ENCODE results near the gene TTBK2. TPM values are rescaled to one million over a fixed set of nuclear protein-coding genes. Genes with fewer than 3 reads are reported as not detected.

Gene TTBK2
- total RNA-seq, 1 donor from 2014 or later = 20.1 TPM

DNA sequence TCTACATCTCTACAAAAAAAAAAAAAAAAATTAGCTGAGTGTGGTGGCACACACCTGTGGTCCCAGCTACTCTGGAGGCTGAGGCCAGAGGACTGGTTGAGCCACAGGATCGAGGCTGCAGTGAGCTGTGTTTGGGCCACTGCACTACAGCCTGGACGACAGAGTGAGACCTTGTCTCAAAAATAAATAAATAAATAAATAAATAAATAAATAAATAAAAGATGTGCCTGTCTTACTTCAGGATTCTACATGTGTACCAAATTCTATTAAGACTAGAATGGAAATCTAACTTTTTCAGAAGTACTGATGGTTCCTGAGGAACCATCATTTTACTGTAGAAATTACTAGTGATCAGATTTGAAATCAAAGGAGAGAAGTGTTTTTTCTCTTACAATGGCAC, 51.9 kb downstream of the TTBK2 start:
- no peaks in the 10 kb centered on the region for H3K36me3 ChIP-seq (ENCODE audit: control insufficient read depth, insufficient read depth, low read length)
- H3K27me3 ChIP-seq (ENCODE audit: control insufficient read depth, insufficient read depth, low read length) = no peaks in the 10 kb centered on the region
- no peak for DNase-seq (ENCODE audit: low read depth)
- no peak overlapping the region for H3K4me3 ChIP-seq (ENCODE audit: low read depth, low read length)
- TF ChIP-seq, protein P1, sequence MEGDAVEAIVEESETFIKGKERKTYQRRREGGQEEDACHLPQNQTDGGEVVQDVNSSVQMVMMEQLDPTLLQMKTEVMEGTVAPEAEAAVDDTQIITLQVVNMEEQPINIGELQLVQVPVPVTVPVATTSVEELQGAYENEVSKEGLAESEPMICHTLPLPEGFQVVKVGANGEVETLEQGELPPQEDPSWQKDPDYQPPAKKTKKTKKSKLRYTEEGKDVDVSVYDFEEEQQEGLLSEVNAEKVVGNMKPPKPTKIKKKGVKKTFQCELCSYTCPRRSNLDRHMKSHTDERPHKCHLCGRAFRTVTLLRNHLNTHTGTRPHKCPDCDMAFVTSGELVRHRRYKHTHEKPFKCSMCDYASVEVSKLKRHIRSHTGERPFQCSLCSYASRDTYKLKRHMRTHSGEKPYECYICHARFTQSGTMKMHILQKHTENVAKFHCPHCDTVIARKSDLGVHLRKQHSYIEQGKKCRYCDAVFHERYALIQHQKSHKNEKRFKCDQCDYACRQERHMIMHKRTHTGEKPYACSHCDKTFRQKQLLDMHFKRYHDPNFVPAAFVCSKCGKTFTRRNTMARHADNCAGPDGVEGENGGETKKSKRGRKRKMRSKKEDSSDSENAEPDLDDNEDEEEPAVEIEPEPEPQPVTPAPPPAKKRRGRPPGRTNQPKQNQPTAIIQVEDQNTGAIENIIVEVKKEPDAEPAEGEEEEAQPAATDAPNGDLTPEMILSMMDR (IDR thresholded peaks at IDR 0.05; ENCODE audit: insufficient read depth, low read length, poor library complexity, severe bottlenecking) = no peak

DNA sequence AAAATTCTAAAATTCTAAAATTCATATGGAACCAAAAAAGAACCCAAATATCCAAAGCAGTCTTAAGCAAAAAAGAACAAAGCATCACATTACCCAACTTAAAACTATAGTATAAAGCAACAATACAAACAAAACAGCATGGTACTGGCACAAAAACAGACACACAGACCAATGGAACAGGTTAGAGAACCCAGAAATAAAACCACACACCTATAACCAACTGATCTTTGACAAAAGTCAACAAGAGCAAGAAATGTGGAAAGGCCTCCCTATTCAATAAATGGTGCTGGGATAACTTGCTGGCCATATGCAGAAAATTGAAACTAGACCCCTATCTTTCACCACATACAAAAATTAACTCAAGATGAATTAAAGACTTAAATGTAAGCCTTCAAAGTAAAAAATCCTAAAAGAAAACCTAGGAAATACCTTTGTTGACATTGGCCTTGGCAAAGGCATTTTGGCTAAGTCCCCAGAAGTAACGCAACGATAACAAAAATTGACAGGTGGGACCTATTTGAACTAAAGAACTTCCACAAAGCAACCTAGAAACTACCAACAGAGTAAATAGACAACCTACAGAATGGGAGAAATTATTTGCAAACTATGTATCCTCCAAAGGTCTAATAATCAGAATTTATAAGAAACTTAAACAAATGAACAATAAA, 56.9 kb downstream of the TTBK2 start:
- H3K4me3 ChIP-seq (ENCODE audit: low read depth, low read length) = no peak overlapping the region
- no peaks in the 10 kb centered on the region for H3K36me3 ChIP-seq (ENCODE audit: control insufficient read depth, insufficient read depth, low read length)
- no peaks in the 10 kb centered on the region for H3K27me3 ChIP-seq (ENCODE audit: control insufficient read depth, insufficient read depth, low read length)
- no peak for DNase-seq (ENCODE audit: low read depth)
- TF ChIP-seq, protein P1 (IDR thresholded peaks at IDR 0.05; ENCODE audit: insufficient read depth, low read length, poor library complexity, severe bottlenecking) = no peak

DNA sequence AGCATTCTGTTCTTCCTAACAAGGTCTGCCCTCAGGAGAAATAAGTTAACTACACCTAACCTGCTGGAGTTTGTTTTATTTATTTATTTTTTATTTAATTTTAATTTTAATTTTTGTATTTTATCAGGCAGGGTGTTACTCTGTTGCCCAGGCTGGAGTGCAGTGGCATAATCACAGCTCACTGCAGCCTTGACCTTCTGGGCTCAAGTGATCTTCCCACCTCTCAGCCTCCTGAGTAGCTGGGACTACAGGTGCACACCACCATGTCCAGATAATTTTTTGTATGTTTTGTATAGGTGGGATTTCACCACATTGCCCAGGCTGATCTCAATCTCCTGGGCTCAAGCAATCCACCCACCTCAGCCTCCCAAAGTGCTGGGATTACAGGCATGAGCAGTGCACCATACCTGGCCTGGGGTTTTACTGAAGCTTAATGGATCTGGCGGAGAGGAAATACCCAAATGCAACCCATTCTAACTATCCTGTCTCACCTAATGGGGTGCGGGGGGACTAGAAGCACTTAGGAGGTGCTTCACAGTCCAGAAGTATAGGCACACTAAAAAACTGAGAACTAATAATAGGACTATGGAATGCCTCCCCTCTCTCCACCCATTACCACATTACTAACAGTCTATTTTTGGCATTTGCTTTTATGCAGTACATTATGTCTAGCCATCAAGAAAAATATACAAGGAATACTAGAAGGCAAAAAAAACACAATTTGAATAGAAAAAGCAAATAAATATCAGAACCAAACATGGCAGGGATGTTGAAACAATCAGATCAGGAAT, 61.4 kb downstream of the TTBK2 start:
- TF ChIP-seq, protein P1 (IDR thresholded peaks at IDR 0.05; ENCODE audit: insufficient read depth, low read length, poor library complexity, severe bottlenecking) = no peak
- no peak for DNase-seq (ENCODE audit: low read depth)

DNA sequence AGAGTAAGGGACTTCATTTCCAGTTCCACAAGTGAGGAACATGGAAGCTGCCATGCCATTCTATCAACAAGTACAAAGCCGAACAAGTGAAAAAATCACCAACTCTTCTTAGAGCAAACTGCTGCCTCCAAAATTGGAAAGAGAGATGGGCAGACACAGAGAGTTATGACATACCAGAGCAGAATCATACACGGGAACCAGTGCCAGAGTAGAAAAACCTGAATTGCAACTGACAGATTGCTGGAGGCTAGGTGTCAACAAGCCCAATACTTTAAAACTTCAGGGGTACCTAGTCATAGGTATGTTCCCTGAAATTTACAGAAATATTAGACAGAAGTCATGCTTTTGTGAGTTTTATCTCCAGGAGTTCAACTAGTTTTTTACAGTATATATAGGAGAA, 62.0 kb downstream of the TTBK2 start:
- H3K4me3 ChIP-seq (ENCODE audit: low read depth, low read length) = no peak overlapping the region
- DNase-seq (ENCODE audit: low read depth) = no peak
- no peaks in the 10 kb centered on the region for H3K27me3 ChIP-seq (ENCODE audit: control insufficient read depth, insufficient read depth, low read length)
- H3K36me3 ChIP-seq (ENCODE audit: control insufficient read depth, insufficient read depth, low read length) = no peaks in the 10 kb centered on the region
- TF ChIP-seq, protein P1 (IDR thresholded peaks at IDR 0.05; ENCODE audit: insufficient read depth, low read length, poor library complexity, severe bottlenecking) = no peak

More for the DNA sequence above, 61.4 kb downstream of the TTBK2 start:
- Histone ChIP-seq H3K4me3 (ENCODE audit: low read depth, low read length) (no peak overlapping the region), H3K27me3 (ENCODE audit: control insufficient read depth, insufficient read depth, low read length) (no peaks in the 10 kb centered on the region), H3K36me3 (ENCODE audit: control insufficient read depth, insufficient read depth, low read length) (no peaks in the 10 kb centered on the region)

DNA sequence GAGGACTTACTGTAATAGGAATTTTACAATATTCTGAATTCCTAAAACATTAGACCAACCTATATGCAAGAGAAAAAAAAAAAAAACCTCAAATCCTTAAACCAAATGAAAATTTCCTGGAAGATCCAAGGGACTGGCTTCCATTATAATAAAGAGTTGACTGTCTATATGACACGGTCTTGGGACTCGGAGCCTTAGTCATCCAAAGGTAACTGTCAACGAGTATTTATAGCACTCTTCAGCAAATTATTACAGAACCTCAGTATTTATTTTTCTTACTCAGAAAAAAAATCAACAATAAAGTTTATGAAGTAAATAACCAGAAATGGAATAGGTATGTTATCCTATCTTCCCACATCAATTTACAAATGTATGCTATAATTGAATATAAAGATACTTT, 66.0 kb downstream of the TTBK2 start:
- H3K36me3 ChIP-seq (ENCODE audit: control insufficient read depth, insufficient read depth, low read length) = no peaks in the 10 kb centered on the region
- TF ChIP-seq, protein P1 (IDR thresholded peaks at IDR 0.05; ENCODE audit: insufficient read depth, low read length, poor library complexity, severe bottlenecking) = no peak
- H3K4me3 ChIP-seq (ENCODE audit: low read depth, low read length) = no peak overlapping the region
- DNase-seq (ENCODE audit: low read depth) = no peak
- no peaks in the 10 kb centered on the region for H3K27me3 ChIP-seq (ENCODE audit: control insufficient read depth, insufficient read depth, low read length)
